ENCODE data around the gene ABCA3.

The ABCA3 gene

DNA sequence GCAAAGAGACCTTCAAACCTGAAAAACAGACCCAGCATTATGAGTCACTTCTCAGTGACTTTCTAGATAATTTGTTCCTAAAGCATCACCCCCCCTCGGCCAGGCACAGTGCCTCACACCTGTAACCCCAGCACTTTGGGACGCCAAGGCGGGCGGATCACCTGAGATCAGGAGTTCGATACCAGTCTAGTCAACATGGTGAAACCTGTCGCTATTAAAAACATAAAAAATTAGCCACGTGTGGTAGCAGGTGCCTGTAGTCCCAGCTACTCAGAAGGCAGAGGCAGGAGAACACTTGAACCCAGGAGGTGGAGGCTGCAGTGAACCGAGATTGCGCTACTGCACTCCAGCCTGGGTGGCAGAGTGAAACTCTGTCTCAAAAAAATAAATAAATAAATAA lies 48.3 kb downstream of the ABCA3 start:
- Histone ChIP-seq H3K4me1 (ENCODE audit: control insufficient read depth, insufficient read depth, low read length, poor library complexity, severe bottlenecking) (no peaks in the 10 kb centered on the region), H3K27ac (ENCODE audit: insufficient read depth, low read length, poor library complexity, severe bottlenecking) (no peak overlapping the region), H3K9me3 (ENCODE audit: control insufficient read depth, low read length) (no peaks in the 10 kb centered on the region), H3K4me3 (ENCODE audit: insufficient read depth, low read depth, low read length, poor library complexity, severe bottlenecking) (no peak overlapping the region), H3K36me3 (ENCODE audit: control insufficient read depth, insufficient read depth, low read length) (no peaks in the 10 kb centered on the region), H3K27me3 (replicated peaks; ENCODE audit: control insufficient read depth, insufficient read depth, low read length, poor library complexity, severe bottlenecking) (no peaks in the 10 kb centered on the region)
- no peak for DNase-seq

DNA sequence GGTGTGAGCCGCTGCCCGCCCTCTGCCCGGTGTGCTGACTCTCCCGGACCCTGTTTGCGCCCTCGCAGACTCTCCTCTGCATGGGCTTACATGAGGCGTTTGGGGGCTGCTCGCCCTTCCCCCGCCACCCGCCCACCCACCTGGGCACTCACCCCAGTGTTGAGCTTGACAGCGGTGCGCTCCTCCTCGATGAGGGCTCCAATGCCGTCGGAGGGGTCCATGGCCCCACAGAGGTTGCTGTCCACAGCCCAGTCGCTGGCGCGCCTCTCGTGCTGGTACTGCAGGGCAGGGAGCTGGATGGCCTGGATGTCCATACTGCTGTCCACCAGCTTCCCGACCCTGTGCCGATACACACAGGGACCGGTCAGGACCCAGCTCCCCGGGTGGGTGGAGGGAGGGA lies 51.2 kb downstream of the ABCA3 start:
- no peak for DNase-seq
- Histone ChIP-seq H3K27me3 (replicated peaks; ENCODE audit: control insufficient read depth, insufficient read depth, low read length, poor library complexity, severe bottlenecking) (no peaks in the 10 kb centered on the region), H3K36me3 (ENCODE audit: control insufficient read depth, insufficient read depth, low read length) (no peaks in the 10 kb centered on the region), H3K9me3 (ENCODE audit: control insufficient read depth, low read length) (no peaks in the 10 kb centered on the region), H3K4me3 (ENCODE audit: insufficient read depth, low read depth, low read length, poor library complexity, severe bottlenecking) (no peak overlapping the region), H3K4me1 (ENCODE audit: control insufficient read depth, insufficient read depth, low read length, poor library complexity, severe bottlenecking) (no peaks in the 10 kb centered on the region), H3K27ac (ENCODE audit: insufficient read depth, low read length, poor library complexity, severe bottlenecking) (no peak overlapping the region)

DNA sequence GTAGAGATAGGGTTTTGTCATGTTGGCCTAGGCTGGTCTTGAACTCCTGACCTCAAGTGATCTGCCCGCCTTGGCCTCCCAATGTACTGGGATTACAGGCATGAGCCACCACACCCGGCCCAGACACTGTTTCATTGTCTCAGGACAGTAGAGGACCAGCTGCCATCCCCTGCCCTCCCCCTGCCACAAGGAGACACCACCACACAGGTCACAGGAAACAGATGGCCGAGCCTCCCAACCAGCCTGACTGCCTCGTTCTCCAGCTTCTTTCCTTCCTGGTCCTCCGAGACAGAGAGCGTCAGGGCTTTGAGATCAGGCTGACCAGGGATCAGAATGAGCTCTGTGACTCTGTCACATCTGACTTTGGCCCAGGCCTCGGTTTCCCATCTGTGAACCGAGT lies 51.8 kb downstream of the ABCA3 start:
- Histone ChIP-seq H3K36me3 (ENCODE audit: control insufficient read depth, insufficient read depth, low read length) (no peaks in the 10 kb centered on the region), H3K4me3 (ENCODE audit: insufficient read depth, low read depth, low read length, poor library complexity, severe bottlenecking) (no peak overlapping the region), H3K27ac (ENCODE audit: insufficient read depth, low read length, poor library complexity, severe bottlenecking) (no peak overlapping the region), H3K9me3 (ENCODE audit: control insufficient read depth, low read length) (no peaks in the 10 kb centered on the region), H3K4me1 (ENCODE audit: control insufficient read depth, insufficient read depth, low read length, poor library complexity, severe bottlenecking) (no peaks in the 10 kb centered on the region), H3K27me3 (replicated peaks; ENCODE audit: control insufficient read depth, insufficient read depth, low read length, poor library complexity, severe bottlenecking) (no peaks in the 10 kb centered on the region)
- DNase-seq, result no peak

DNA sequence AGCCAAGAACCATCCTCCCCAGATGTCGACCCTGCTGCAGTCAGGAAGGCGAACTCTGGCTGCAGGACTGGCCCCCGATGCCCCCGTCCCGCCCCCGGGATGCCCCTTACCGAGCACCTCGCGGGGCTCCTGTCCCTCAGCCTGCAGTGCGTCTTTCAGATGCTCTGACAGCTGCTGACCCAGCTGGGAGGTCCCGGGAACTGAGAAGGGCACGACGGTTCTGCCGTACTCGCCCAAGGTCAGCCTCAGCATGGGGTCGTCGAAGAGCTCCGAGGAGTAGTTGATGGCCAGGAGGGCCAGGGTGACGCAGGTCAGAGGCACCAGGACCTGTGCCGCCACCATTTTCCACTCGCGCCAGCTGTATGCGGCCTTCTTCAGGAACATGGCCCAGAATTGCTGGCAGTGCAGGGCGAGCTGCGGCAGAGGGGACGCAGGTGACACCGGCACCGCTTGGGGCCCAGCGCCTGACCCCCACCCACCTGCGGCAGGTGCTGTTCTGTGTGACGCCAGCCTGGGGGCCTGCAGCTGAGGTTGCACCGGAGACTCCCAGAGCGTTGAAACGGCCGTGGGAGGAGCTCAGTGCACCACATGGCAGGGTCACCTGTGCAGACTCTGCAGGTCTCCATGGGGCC lies 52.5 kb downstream of the ABCA3 start:
- no peak overlapping the region for H3K4me3 ChIP-seq (ENCODE audit: insufficient read depth, low read depth, low read length, poor library complexity, severe bottlenecking)
- H3K4me1 ChIP-seq (ENCODE audit: control insufficient read depth, insufficient read depth, low read length, poor library complexity, severe bottlenecking), result no peaks in the 10 kb centered on the region
- DNase-seq, result no peak
- no peak overlapping the region for H3K27ac ChIP-seq (ENCODE audit: insufficient read depth, low read length, poor library complexity, severe bottlenecking)
- no peaks in the 10 kb centered on the region for H3K36me3 ChIP-seq (ENCODE audit: control insufficient read depth, insufficient read depth, low read length)
- no peaks in the 10 kb centered on the region for H3K27me3 ChIP-seq (replicated peaks; ENCODE audit: control insufficient read depth, insufficient read depth, low read length, poor library complexity, severe bottlenecking)
- H3K9me3 ChIP-seq (ENCODE audit: control insufficient read depth, low read length), result no peaks in the 10 kb centered on the region

DNA sequence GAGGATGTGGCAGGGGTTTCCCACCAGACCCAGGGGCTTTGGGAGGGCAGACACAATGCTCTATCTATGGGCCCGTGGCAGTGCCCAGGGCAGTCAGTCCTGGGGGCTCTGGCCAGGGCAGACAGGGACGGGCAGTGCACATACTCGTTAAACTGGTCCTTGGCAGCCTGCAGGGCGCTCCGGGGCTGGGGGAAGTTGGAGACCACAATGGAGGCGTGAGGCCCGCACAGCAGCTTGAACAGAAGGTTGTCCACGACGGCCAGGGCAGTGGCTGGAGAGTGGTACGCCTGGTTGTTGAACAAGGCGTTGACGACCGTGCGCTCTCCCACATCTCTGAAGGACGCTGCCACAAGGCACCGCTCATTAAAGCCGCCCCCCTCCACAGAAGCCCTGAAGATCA lies 54.0 kb downstream of the ABCA3 start:
- no peak for DNase-seq
- H3K9me3 ChIP-seq (ENCODE audit: control insufficient read depth, low read length), result no peaks in the 10 kb centered on the region
- no peak overlapping the region for H3K27ac ChIP-seq (ENCODE audit: insufficient read depth, low read length, poor library complexity, severe bottlenecking)
- H3K4me1 ChIP-seq (ENCODE audit: control insufficient read depth, insufficient read depth, low read length, poor library complexity, severe bottlenecking), result no peaks in the 10 kb centered on the region
- H3K27me3 ChIP-seq (replicated peaks; ENCODE audit: control insufficient read depth, insufficient read depth, low read length, poor library complexity, severe bottlenecking), result no peaks in the 10 kb centered on the region
- no peak overlapping the region for H3K4me3 ChIP-seq (ENCODE audit: insufficient read depth, low read depth, low read length, poor library complexity, severe bottlenecking)
- no peaks in the 10 kb centered on the region for H3K36me3 ChIP-seq (ENCODE audit: control insufficient read depth, insufficient read depth, low read length)

DNA sequence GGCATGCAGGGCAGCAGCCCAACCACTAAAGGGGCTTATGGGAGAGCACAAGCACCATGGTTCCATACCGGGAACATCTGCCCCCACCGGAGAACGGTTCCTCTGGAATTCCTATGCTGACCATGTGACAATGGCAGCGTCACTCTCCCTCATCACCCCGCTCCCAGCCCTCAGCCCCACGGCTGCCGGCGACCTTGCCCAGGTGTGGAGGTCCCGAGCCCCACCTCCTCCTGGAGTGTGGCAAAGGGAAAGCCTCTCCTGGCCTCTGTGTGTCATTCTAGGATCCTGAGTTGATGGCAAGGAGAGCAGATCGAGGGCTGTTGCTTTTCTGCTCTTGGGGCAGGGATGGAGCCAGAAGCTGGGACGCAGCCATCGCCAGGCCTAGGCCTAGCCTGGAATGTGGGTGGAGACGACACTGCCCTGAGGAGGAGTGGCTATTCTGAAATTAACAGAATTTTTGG lies 54.8 kb downstream of the ABCA3 start:
- no peaks in the 10 kb centered on the region for H3K36me3 ChIP-seq (ENCODE audit: control insufficient read depth, insufficient read depth, low read length)
- no peaks in the 10 kb centered on the region for H3K4me1 ChIP-seq (ENCODE audit: control insufficient read depth, insufficient read depth, low read length, poor library complexity, severe bottlenecking)
- H3K27ac ChIP-seq (ENCODE audit: insufficient read depth, low read length, poor library complexity, severe bottlenecking), result no peak overlapping the region
- H3K27me3 ChIP-seq (replicated peaks; ENCODE audit: control insufficient read depth, insufficient read depth, low read length, poor library complexity, severe bottlenecking), result no peaks in the 10 kb centered on the region
- no peaks in the 10 kb centered on the region for H3K9me3 ChIP-seq (ENCODE audit: control insufficient read depth, low read length)
- H3K4me3 ChIP-seq (ENCODE audit: insufficient read depth, low read depth, low read length, poor library complexity, severe bottlenecking), result no peak overlapping the region
- DNase-seq, result no peak

DNA sequence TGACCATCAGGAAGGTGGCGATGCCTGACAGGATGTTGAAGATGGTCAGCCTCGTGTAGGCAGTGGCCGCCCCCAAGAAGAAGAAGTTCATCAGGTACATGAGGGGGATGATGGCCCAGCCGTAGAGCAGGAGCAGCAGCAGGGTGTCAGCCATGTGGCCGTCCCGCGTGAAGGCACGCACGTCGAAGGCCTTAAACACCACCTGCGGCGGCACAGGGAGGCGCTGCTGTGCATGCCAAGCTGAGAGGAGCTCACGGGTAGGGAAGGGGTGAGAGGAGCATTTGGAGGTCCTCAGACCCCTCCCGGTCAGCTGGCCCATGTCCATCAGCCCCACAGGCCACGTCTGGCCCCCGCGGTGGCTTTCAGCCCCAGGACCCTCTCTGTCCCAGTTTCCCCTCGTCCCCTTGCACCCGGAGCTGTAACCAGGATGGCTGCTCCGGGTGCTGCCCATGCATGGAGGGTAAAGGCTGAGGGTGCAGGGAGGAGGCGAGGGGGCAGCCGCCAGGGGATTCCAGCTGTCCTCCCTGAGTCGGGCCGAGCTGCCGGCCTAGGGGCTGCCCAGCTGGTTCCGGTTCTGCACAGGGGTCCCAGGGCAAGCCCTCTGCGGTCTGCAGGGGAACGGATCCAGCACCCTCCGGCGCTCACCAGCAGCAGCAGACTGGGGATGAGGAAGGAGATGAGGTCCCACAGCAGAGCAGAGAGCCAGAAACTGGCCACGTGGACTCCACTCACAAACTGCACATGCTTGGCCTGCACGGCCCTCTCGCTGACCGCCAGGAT lies 55.5 kb downstream of the ABCA3 start:
- no peak for DNase-seq
- Histone ChIP-seq H3K27ac (ENCODE audit: insufficient read depth, low read length, poor library complexity, severe bottlenecking) (no peak overlapping the region), H3K27me3 (replicated peaks; ENCODE audit: control insufficient read depth, insufficient read depth, low read length, poor library complexity, severe bottlenecking) (no peaks in the 10 kb centered on the region), H3K36me3 (ENCODE audit: control insufficient read depth, insufficient read depth, low read length) (no peaks in the 10 kb centered on the region), H3K4me3 (ENCODE audit: insufficient read depth, low read depth, low read length, poor library complexity, severe bottlenecking) (no peak overlapping the region), H3K9me3 (ENCODE audit: control insufficient read depth, low read length) (no peaks in the 10 kb centered on the region), H3K4me1 (ENCODE audit: control insufficient read depth, insufficient read depth, low read length, poor library complexity, severe bottlenecking) (no peaks in the 10 kb centered on the region)

DNA sequence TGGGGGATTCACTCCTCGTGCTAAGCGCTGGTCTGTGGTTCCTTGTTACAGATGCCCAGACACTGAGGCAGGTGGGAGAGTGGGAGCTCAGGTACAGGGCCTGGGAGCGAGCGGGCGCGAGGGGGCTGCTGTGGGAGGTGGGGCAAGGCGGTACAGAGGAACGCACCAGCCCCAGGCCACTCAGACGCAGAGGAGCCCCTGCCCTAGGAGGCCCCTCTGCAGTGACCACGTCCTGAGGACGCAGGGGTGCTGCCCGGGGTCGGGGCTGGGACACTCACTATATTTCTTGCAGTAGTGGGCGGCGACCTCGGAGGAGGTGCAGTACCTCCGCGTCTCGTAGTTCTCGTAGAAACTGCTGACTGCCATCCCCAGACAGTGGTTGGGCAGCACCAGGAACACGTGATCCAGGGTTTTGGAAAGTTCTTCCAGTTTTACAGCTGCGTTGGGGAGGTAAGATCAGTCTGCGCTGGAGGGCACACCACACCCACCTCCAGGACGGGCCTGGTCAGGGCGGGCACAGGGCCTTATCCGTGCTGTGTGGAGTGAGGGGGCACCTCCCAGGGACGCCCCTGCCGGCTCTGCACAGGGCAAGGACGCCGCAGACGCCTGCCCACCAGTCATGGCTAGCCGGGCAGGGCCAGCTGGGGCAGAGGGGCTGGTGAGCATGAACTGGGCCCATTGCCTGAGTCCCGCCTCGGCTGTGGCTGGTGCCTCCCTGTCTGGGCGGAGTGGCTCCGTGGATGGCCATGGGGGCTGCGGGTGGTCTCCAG lies 56.3 kb downstream of the ABCA3 start:
- H3K27me3 ChIP-seq (replicated peaks; ENCODE audit: control insufficient read depth, insufficient read depth, low read length, poor library complexity, severe bottlenecking), result no peaks in the 10 kb centered on the region
- H3K4me1 ChIP-seq (ENCODE audit: control insufficient read depth, insufficient read depth, low read length, poor library complexity, severe bottlenecking), result no peaks in the 10 kb centered on the region
- no peak overlapping the region for H3K4me3 ChIP-seq (ENCODE audit: insufficient read depth, low read depth, low read length, poor library complexity, severe bottlenecking)
- H3K9me3 ChIP-seq (ENCODE audit: control insufficient read depth, low read length), result no peaks in the 10 kb centered on the region
- H3K27ac ChIP-seq (ENCODE audit: insufficient read depth, low read length, poor library complexity, severe bottlenecking), result no peak overlapping the region
- DNase-seq, result no peak
- H3K36me3 ChIP-seq (ENCODE audit: control insufficient read depth, insufficient read depth, low read length), result no peaks in the 10 kb centered on the region

DNA sequence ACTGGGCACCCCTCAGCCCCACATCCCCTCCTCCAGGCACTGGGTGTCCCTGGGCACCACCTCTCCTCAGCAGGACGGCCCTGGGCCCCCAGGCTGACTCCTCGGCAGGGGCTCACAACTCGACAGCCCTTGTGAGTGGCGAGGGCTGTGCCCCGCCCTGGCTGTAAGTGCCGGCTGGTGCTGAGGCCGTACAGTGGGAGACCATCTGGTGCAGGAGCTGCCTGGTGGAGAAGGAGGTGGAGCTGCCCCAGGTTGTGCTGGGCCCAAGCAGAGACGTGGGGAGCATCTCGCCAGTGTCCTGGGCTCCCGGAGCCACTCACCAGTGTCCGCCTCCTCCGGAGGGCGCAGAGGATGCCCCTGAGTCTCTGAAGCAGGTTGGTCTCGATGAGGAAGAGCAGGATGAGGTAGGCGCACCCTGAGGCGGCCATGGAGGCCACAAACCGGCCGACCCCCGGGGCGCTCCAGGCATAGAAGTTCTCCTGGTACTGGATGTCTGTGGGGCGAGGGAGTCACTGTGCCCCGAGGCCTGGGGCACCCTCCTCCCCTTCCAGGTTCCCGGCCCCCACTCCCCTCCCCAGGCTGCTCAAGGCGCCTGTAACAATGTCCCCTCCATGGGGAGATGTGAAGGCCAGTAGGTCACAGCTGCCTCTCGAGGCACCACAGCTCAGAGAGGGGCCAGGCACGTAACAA lies 57.5 kb downstream of the ABCA3 start:
- Histone ChIP-seq H3K27ac (ENCODE audit: insufficient read depth, low read length, poor library complexity, severe bottlenecking) (no peak overlapping the region), H3K36me3 (ENCODE audit: control insufficient read depth, insufficient read depth, low read length) (no peaks in the 10 kb centered on the region), H3K4me1 (ENCODE audit: control insufficient read depth, insufficient read depth, low read length, poor library complexity, severe bottlenecking) (no peaks in the 10 kb centered on the region), H3K27me3 (replicated peaks; ENCODE audit: control insufficient read depth, insufficient read depth, low read length, poor library complexity, severe bottlenecking) (no peaks in the 10 kb centered on the region), H3K9me3 (ENCODE audit: control insufficient read depth, low read length) (no peaks in the 10 kb centered on the region), H3K4me3 (ENCODE audit: insufficient read depth, low read depth, low read length, poor library complexity, severe bottlenecking) (no peak overlapping the region)
- no peak for DNase-seq
